NOMO-1 treated with DMSO at 0.1 percent for 48 hours (cell line): ENCODE results near the gene SLC6A15.

Experiments used
- DNase-seq: peaks from one replicate; lab custom pipeline; 2025; ENCODE audit not compliant: unreplicated experiment; lab: John Stamatoyannopoulos, UW

The SLC6A15 gene

GRCh38 chr12:84875241-84875640 is 37.4 kb downstream of the SLC6A15 start:
- DNase-seq, result no peak

DNA sequence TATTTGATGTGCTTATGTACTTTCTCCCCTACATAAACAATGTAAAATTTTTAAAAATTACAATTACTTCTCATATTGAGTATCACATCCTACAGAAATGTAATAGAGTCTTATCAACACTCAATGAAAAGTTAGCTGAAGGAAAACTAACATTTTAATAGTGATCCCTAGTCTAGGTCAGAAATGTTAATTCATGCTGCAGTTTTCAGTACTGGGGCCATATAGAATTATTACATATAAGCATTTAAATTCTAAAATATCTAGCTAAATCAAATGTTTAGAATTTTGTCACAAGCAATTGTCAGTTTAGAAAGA is 37.8 kb downstream of the SLC6A15 start:
- no peak for DNase-seq

DNA sequence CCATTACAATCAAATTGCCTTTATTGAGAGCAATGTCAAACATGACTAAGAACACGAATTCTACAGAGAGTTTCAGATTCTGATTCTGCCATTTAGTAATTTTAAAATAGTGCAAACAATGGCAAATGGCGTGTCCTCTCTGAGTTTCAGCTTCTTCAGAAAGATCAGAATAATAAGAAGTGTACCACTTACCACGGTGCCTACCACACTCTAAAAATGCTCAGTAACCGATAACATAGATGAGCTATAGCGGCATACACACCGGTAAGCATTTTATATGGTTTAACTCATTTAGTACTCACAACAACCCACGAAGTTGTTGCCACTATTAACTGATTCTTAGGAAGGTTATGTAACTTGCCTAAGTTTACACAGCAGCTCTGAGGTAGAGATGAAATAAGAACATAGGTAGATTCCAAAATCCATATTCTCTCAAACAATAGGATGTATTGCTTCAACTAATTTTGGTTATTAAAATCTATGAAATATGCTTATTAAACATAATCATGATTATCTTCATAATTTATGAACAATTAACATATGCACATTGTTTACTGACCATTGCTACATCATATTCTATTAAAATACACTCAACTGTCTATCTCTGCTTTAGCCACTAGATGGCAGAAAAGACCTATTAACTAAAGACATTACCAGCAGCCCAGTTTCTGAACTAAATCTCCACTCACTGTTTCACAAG is 38.3 kb downstream of the SLC6A15 start:
- peak; percentile 53 for DNase-seq

- DNase-seq, result no peak
Measured at GRCh38 chr12:84862186-84862585, 50.4 kb downstream of the SLC6A15 start.

- DNase-seq, result no peak
Measured at GRCh38 chr12:84860718-84861117, 51.9 kb downstream of the SLC6A15 start.

DNA sequence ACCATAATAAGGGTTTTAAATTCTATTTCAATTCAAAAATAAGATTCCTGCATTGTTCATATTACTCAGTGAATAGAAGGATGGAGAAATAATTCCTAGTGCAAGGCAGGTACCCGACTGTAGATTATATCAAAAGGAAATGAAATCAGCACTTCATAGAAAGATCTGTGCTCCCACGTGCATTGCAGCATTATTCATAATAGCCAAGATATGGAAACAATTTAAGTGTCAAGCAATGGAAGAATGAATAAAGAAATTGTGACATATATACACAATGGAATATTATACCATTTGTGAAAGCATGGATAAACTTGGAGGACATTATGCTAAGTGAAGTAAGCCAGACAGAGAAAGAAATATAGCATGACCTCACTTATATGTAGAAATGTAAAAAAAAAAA is 53.8 kb downstream of the SLC6A15 start:
- no peak for DNase-seq

GRCh38 chr12:84857525-84858208 is 54.9 kb downstream of the SLC6A15 start:
- no peak for DNase-seq

DNA sequence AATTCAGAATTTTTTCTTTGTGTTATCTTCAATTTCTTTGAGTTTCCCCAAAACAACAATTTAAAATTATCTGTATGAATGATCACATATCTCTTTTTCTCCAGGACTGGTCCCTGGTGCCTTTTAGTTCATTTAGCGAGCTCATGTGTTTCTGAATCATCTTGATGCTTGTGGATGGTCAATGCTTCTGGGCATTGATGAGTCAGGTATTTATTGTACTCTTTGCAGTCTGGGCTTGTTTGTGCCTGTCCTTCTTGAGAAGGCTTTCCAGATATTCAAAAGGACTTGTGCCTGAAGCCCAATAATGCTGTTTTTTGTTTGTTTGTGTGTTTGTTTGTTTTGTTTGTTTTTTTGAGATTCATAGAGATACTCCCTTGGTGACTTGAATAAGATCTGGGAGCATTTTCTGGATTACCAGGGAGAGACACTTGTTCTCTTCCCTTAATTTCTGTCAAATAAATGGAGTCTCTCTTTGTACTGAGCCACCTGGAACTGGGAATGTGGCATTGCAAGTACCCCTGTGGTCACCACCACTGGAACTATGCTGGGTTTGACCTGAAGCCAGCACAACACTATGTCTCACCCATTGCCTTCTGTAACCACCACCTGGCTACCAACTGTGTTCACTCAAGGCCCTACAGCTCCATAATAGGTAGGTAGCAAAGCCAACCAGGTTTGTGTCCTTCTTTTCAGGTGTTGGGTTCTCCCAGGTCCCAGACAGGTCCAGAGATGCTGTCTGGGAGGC is 56.3 kb downstream of the SLC6A15 start:
- no peak for DNase-seq

DNA sequence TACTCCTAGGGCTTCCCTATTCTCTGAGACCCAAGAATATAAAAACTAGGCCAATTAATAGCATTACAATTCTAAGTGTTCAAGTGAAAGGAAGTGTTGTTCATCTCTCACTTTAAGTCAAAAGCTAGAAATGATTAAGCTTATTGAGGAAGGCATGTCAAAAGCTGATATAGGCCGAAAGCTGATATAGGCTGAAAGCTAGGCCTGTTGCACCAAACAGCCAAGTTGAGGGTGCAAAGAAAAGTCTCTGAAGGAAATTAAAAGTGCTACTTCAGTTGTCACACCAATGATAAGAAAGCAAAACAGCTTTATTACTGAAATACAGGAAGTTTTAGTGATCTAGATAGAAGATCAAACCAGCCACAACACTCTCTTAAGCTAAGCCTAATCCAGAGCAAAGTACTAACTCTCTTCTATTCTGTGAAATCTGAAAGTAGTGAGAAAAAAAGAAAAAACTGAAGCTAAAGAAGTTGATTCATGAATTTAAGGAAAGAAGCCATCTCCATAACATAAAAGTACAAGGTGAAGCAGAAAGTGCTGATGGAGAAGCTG is 68.9 kb downstream of the SLC6A15 start:
- DNase-seq, result no peak

GRCh38 chr12:84842406-84843013 is 70.1 kb downstream of the SLC6A15 start:
- peak; percentile 3 for DNase-seq

GRCh38 chr12:84841591-84841990 is 71.0 kb downstream of the SLC6A15 start:
- no peak for DNase-seq

GRCh38 chr12:84840356-84840755 is 72.2 kb downstream of the SLC6A15 start:
- DNase-seq, result no peak

GRCh38 chr12:84826925-84827324 is 85.7 kb downstream of the SLC6A15 start:
- DNase-seq, result no peak

DNA sequence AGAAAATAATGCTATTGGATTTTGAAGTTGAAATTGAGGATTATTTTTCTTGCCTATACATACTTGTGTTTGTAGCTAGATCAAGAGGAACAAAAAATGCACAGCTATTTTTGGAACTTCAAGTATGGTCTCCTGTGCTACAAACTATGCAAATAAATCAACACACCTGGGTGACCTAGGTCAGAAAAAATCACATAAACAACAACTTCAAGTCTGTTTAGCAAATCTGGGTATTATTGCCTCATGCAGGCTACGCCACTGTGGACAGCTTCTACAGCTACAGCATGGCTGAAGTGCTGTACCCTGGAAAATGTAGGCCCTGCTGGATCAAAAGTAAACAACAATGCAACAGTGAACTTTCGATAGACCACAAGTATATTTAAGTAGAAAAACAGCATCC is 87.5 kb downstream of the SLC6A15 start:
- DNase-seq, result no peak

DNA sequence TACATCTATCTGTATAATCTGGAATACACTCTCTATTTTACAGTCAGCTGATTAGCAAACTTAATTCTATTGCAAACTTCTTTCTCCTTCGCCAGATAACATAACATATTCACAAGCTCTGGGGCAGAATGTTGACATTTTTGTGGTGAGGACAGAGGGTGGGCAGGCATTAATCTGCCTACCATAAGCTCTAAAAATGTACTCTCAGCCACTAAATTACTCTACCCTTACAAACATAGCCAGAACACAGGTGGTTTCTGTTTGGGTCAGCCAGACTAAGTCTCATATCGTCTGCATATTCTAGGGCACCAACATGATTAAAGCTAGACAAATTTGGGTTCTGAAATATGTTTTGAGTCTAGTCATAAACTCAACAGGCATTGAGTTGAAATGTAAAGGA is 90.1 kb downstream of the SLC6A15 start:
- DNase-seq, result no peak

GRCh38 chr12:84816916-84817695 is 95.5 kb downstream of the SLC6A15 start:
- DNase-seq, result no peak

DNA sequence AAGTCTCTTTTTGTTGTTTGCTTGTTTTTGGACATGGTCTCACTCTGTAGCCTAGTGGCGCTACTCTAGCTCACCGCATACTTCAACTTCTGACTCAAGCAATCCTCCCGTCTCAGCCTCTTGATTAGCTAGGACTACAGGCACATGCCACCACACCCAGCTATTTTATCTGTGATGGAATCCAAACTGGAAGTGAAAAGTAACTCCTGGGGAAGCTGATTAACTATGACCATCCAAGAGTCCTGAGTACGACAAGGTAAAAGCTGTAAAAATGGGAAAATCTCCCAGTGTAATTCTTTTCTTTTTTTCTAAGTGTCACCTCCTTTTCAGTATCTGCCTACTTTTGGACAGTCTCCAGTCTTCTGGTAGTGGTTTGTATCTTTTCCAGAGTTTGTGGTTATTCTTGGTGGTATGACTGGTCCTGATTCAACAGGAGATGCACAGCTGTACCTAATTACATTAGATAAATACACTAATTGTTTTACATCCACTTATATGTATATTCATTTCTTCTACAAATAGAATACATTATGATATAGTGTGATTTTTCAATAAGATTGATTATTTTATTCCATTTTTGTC is 97.8 kb downstream of the SLC6A15 start:
- no peak for DNase-seq

DNA sequence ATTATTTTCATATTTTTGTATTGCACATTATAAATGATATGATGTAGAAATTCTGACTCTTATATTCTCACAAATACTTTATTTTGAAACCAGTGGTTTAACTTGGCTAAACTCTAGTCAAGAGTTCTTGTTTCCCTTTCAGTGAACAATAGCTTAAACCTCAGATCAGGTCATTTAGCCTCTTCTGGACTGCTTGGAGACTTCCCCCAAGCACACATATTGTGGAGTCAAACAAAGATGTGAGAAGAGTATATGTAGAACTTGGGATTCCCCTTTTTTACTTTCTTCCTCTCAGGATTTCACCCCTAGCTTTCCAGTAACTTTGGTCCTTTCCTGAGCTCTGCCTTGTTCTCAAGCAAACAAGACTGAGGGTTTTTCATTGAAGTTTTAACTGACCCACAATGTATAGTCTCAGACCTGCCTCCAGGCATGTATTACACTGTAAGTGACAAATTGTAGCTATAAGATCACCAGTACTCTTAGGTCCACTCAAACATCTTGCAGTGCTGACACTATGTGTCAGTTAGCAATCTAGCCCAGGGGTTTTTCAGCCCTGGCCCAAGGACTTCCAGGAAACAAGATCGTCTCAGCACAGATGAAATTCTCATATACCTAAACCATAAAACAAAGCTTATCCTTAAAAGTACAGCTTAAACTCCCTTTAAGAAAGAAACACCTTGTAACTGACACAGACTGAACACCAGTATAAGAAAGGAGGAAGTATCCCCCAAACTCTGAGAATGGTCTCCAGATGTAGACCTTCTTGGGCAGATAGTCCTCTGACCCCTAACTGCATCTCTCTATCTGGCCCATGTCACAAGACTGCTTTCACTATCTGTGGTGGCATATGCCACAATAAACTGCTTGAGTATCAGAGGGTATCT is 98.6 kb downstream of the SLC6A15 start:
- no peak for DNase-seq

- no peak for DNase-seq
Measured at GRCh38 chr12:84811291-84811690, 101.3 kb downstream of the SLC6A15 start.
